Ishikawa (cell line): ENCODE data around the gene CLASRP.

Experiments
- CREB1 ChIP-seq: IDR thresholded peaks from 2 replicates; pipeline ENCODE4 v1.6.1; 2012; ENCODE audit warnings: low read depth
- EGR1 ChIP-seq: IDR thresholded peaks from 2 replicates; pipeline ENCODE4 v1.6.1; 2012
- EP300 ChIP-seq: IDR thresholded peaks from 2 replicates; pipeline ENCODE4 v1.6.1; 2012; ENCODE audit warnings: borderline replicate concordance
- FOXM1 ChIP-seq: IDR thresholded peaks from 2 replicates; pipeline ENCODE4 v1.6.1; 2012; ENCODE audit warnings: low read depth, borderline replicate concordance
- RAD21 ChIP-seq: IDR thresholded peaks from 2 replicates; pipeline ENCODE4 v1.6.1; 2012; ENCODE audit warnings: low read depth
- REST ChIP-seq: IDR thresholded peaks from 2 replicates; pipeline ENCODE4 v1.6.1; 2012; ENCODE audit warnings: low read depth, mild to moderate bottlenecking
- TAF1 ChIP-seq: IDR thresholded peaks from 2 replicates; pipeline ENCODE4 v1.6.1; 2012; ENCODE audit warnings: low read depth, mild to moderate bottlenecking
- TCF12 ChIP-seq: IDR thresholded peaks from 2 replicates; pipeline ENCODE4 v1.6.1; 2012; ENCODE audit warnings: low read depth
- TEAD4 ChIP-seq: IDR thresholded peaks from 2 replicates; pipeline ENCODE4 v1.6.1; 2012
- USF1 ChIP-seq: IDR thresholded peaks from 2 replicates; pipeline ENCODE4 v1.6.1; 2012
- TF ChIP-seq, protein P1 (sequence below): IDR thresholded peaks from 2 replicates; pipeline ENCODE4 v1.6.1; 2012

- TF ChIP-seq, protein P1, sequence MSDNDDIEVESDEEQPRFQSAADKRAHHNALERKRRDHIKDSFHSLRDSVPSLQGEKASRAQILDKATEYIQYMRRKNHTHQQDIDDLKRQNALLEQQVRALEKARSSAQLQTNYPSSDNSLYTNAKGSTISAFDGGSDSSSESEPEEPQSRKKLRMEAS: no peak
- TF ChIP-seq TAF1 (no peak), TCF12 (no peak), EP300 (no peak), TEAD4 (no peak), REST (no peak), RAD21 (no peak), CREB1 (no peak), EGR1 (no peak), USF1 (no peak), FOXM1 (no peak)
Observed at GRCh38 chr19:45118106-45118505, 79.3 kb downstream of the CLASRP start.
